HG02943 (cell line): ENCODE measurements around the gene TWNK.
"Not testable (repeated sequence)": the region's sequence is repeated elsewhere in the genome, so short reads cannot be mapped to it uniquely, and the experiment has no call there.

Source experiments
- ATAC-seq: cut with Tn5 transposase; IDR thresholded peaks from one replicate; pipeline ENCODE4 v1.9.1; 2021; ENCODE audit warnings: mild to moderate bottlenecking, low read depth, moderate library complexity; ENCODE audit not compliant: unreplicated experiment

Gene TWNK

DNA sequence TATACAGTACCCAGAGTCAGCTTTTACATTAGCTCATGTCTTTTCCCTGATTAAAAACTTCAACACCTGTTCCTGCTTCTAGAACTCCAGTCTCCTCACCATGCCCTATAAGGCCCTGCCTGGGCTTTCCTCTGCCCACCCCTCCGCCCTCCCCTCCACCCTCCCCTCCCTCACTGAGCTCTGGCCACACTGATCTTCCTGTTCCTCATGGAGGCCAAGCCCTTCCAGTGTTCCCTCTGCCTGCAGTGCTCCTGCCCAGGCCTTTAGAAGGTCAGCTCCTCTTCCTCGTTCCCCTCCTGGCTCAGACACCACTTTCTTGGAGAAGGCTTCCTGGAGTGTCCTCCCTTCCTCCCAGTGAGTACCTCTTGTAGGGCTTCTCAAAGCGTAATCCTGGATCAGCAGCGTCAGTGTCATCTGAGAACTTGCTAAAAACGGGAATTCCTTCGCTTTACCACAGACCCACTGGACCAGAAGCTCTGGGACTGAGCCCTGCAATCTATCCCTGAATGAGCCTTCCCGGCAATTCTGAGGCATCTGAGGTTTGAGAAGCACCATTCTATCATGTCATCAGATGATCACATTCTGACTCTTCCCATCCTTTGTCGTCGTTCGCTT lies 39.9 kb downstream of the TWNK start:
- ATAC-seq, result no peak

DNA sequence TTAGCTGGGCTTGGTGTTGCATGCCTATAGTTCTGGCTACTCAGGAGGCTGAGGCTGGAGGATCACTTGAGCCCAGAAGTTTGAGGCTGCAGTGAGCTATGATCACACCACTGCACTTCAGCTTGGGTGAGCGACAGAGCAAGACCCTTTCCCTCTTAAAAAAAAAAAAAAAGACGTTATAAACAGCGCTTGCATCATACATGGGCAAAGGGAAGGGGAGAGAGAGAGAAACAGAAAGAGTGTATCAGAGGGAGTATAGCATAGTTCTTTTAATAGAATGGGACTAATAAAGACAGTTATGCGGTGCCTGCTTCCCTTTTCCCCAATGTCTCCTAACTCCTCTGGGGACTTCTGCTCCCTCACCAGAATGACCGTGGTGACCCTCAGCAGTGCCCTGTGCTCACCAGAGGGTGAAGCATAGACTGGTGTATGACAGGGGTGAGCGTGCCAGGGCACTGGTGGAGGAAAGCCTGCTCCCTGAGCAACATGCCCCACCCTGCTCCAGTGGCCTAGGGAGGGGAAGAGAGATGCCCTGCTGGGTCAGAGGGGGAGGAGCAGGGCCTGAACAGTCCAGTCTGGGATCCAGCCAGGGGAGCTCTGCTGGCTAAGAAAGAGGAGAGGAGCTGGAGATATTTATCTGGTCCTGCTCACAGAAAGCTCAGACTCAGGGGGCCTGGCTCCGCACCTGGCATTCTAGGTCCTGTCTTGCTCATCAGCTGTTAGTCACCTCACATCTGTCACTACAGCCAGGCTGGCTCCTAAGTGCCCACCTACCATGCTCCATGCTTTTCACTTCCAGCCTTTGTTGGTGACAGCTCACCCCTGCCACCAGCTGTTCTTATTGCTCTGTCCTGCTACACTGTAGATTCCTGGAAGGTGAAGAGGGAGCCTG lies 41.3 kb downstream of the TWNK start:
- ATAC-seq, result no peak

DNA sequence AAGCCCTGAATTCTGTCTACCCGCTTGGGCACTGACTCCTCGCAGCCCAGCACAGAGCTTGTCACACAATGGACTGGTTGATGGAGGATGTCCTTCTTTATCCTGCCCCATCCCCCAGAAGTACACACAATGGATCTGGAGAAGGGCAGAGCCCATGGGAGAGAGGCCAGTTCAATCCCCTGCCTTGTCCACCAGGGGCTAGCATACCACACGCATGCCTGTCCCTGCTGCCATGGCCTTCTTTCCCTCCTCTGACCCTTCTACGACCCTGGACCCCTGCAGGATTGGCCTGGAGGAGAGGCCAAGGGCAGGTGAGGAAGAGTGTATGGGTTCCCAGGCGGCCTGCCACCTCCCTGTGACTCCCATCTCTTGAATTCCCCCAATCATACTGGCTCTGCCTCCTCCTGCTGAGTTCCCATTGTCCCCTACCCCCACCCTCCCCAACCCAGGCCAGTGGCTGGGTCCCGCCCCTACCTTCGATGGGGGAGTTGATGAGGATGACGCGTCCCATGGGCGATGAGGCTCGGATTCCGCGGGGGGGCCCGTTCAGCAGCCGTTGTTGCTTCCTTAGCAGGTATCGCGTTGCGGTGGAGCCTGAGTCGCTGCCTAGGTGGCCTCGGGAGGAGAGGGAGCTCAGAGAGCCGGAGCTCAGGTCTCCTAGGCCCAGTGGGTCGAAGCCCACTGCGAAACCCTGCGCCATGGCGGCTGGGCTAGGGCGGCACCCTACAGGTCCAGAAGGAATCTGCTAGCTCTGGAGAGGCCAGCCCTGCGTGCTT lies 42.4 kb downstream of the TWNK start:
- no peak for ATAC-seq

DNA sequence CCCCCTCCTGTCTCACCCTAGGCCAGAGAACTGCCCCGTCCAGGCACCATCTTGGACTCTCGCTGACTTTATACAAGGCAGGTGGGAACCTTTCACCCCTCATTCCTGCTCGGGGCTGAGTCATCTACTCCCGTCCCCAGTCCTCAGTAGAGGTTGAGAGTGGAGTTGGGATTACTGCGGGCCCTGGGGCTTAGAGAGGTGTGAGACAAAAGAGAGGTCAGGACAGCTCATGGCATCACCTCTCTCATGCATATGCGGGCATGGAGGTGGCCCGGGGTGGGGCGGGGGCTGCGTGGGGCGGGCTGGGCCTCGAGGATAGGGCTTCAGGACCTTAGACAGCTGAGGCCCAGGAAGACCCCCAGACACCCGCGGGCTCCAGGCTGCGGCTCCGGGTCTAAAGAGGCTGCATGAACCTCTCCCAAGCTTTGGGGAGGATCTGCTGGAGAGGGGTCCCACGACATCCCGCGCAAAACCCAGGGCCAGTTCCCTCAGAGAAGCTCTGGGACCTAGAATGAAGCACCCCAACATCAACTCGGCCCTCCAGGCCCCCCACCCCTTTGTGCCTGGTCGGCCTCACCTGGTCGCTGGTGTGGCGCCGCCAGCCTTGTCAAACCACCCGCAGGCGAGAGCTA lies 43.3 kb downstream of the TWNK start:
- ATAC-seq, result no peak

DNA sequence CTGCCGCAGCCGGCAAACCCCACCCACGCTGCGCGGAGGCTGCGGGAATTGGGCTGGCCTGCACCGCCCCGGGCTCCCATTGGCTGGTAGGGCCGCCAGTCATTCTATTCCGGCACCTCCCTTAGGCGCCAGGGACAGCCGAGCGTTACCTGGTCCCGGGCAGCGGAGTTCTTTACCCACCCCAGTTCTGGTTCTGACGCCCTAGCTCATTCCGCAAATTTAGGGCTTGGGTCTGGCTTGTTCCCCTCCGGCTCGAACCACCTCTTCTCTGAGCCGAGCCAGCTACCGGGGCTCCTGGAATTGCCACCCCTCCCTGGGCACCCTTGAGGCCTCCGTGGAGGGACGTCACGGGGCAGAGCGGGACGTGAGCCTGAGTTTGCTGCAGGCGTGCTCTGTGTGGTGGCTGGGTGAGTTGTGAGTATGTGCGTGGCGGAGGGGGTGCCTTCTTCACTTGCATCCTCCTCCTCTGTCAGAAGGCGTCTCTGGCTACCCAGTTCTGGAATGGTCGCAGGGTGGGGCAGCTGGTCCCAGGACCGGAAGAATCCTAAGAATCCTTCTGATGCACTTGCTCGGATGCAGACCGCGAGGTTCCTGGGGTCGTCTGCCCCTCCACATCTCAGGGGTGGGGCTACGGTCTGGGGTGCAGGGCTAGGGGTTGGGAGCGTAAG lies 43.9 kb downstream of the TWNK start, which contains the start of the genes PDZD7 and SFXN3:
TSS of gene PDZD7 (minus strand) at position 2 of the 668 bp plus-strand sequence. CDS start 910 bp downstream, outside the sequence.
TSS of gene SFXN3 (plus strand) at position 107 of the 668 bp plus-strand sequence. CDS start 3,461 bp downstream, outside the sequence.
- peak; percentile 91 for ATAC-seq

DNA sequence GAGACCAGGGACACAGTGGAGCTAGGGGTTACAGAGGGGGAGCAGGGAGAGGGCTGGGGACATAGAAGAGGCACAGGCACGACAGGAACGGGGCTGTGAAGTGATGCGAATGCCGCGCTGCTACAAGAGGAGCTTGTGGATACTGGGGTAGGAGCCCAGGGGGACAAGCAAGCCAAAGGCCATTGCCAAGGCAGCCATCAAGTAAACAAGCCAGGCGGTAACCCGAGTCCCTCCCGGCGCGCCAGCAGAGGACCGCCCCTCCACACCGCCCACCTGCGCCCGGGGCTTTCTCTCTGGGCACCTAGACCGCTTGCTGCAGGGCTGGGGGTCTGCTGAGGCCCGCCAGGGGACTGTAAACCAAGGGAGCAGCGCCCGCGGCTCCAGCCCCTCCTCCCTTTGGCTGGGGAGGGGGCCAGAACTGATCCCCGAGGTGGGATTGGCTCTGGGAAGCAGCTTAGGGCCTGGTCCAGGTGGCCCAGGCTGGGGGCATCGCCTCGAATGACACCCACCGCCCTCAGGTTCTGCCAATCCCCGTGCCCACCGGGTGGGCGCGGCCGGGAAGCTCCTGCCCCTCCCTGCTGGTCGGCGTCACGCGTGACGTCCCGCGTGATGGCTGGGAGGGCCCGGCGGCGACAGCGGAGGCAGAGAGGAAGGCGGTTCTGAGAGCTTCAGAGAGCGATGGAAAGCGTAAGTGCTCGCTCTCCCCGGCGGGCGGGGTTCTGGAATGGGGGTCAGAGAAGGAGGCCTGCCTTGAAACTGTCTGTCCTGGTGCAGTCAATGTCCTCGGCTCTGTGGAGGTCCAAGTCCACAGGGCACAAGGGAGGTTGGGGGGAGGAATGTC lies 44.7 kb downstream of the TWNK start:
- ATAC-seq, result no peak

DNA sequence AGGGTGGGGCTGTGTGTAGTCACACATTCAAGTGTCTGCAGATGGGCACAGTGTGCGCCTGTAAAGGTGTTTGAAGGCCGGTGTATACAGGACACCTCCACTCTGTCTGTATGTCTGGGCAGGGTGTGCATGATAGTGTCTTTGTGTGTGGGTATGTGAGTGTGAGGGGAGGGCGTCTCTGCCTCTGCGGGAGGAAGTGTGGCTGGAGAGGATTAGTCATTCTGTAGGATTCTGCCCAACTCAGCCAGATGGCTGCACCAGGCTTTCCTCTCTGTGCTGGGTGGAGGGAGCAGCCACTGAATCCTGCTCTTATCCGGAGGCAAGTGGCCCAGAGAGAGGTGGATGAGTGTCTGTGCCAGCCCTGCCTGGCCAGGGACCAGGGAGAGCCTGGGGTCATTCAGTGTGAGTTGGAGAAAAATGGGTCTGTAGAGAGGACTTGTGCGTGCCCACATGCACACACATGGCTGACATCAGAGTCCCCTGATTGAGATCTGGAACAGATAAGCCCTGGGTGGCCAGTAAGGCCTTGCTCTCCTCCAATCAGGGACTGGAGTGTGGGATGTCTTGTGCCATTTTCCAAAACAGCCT lies 45.4 kb downstream of the TWNK start:
- ATAC-seq, result no peak

DNA sequence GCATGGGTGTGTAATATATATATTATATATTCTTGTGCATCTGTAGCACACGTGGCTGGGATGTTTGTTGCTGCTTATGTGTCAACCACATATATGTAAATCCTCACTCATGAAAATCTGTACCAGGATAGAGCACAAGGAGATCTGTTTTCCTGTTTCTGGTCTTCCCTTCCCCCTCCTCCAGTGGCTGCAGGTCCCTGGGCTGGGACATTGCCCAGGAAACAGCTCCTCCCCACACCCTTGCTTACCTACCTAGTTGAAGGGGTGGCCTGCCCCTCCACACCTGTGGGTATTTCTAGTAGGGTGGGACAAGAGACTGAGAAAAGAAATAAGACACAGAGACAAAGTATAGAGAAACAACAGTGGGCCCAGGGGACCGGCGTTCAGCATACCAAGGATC lies 45.9 kb downstream of the TWNK start:
- ATAC-seq, result no peak

DNA sequence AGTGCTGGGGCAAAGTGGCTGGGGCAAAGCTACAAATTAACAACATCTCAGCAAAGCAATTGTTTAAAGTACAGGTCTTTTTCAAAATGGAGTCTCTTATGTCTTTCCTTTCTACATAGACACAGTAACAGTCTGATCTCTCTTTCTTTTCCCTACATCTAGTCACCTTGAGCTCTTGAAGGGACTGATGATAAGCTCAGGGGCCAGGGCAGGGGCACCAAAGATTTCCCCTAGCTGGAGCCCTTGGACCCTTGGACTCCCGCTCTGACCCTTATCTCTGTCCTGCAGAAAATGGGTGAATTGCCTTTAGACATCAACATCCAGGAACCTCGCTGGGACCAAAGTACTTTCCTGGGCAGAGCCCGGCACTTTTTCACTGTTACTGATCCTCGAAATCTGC lies 47.1 kb downstream of the TWNK start:
- not testable (repeated sequence) for ATAC-seq

DNA sequence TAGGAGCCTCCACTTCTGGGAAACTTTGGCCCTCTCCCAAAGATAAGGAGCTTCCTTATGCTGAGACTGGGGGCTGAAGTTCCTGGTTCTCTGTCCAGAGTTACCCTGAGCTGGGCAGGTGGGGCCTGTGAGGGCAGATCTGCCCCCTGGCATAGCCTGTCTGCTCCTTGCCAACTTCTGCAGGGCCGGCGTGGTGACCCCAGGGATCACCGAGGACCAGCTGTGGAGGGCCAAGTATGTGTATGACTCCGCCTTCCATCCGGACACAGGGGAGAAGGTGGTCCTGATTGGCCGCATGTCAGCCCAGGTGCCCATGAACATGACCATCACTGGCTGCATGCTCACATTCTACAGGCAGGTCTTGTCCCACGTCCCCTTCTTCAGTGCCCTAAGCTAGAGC lies 48.0 kb downstream of the TWNK start:
- no peak for ATAC-seq

DNA sequence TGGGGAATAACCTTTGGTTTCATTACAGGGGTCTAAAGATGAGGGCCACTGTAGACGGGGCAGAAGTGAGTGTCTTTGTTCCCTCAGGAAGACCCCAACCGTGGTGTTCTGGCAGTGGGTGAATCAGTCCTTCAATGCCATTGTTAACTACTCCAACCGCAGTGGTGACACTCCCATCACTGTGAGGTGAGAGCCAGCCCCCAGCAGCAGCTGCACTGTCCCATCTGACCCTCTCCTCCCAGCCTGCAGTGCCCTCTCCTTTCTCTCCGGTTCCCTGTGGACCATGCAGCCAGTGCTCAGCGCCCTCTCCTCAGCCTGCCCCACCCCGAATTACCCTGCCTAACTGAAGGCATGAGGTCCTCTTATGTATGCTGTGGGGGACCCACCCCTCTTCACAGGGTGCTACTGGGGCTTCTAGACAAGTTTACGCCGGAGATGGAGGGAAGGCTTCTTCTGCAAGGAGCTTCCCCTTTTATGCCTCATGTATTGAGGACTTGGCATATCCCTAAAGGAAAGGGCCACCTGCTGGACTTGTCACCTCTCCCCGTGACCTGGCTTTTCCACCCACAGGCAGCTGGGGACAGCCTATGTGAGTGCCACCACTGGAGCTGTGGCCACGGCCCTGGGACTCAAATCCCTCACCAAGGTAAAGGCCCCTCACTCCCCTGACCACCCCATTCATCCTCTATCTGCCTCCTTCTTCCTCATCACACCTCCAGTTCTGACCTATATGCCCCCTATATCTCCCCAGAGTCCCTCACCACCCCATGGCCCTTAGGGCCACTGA lies 48.8 kb downstream of the TWNK start:
- no peak for ATAC-seq

DNA sequence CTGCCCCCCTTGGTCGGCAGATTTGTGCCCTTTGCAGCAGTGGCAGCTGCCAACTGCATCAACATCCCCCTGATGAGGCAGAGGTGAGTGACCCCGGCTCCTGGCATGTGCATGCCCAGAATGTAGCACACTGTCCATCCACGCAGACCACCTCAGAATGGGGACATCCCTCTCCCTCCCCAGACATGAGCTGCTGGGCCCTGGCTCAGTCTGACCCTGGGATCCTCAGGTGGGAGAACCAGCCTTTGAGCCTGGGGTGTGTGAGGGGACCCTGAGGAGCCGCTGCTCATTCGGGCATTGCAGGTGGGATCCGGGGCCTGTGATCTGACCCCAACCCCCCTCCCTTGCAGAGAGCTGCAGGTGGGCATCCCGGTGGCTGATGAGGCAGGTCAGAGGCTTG lies 49.4 kb downstream of the TWNK start:
- no peak for ATAC-seq

DNA sequence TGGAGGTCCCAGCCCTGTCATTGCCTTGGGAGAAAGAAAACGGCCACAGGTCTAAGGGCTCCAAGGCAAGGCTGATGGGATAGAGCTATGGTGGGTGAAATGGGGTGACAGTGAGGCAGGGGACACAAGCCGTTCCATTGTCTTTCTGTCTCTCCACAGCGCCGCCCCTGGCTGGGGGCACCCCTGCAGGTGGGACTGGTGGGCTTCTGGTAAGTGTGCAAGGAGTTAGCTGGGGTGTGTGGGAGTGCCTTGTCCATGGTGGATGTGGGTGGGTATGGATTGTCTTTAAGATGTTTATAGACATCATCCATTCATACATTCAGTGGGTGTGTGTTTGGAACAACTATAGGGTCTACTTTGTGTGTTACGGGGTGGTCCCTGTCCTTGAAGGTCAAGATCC lies 51.1 kb downstream of the TWNK start:
- no peak for ATAC-seq

DNA sequence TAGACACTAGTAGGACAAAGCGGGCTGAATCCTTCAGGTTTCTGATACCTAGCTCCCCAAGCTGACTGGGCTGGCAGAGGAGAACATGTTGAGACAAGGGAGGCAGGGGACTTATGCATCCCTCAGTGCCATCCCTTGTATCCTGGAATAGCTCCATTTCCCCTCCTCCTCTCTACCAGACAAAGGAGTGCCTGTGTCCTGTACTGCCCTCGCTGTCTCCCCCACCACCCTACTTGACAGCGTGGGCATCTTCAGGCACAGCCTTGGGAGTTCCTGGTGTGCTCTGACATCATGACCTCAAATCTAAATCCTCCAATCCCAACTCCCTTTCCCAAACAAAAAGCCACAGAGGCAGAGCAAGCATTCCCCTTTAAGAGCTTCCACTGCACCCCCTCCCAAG lies 52.7 kb downstream of the TWNK start:
- no peak for ATAC-seq

DNA sequence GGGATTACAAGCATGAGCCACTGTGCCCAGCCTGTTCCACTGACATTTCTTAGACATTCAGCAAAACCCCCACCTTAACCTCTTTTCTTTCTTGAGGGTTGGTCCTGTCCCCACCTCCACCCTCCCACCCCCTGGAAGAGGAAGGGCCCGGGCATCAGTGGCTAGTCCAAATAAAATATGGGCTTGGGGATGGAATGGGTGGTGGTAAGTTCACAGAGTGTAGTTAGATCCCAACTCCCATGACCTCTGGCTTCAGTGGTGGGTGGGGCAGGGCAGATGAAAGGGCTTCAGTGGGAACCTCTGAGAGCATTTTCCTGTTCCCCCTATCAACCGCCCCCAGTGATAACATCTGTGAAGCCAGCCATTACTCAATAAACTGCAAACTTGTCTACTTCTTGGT lies 53.5 kb downstream of the TWNK start:
- ATAC-seq, result no peak

DNA sequence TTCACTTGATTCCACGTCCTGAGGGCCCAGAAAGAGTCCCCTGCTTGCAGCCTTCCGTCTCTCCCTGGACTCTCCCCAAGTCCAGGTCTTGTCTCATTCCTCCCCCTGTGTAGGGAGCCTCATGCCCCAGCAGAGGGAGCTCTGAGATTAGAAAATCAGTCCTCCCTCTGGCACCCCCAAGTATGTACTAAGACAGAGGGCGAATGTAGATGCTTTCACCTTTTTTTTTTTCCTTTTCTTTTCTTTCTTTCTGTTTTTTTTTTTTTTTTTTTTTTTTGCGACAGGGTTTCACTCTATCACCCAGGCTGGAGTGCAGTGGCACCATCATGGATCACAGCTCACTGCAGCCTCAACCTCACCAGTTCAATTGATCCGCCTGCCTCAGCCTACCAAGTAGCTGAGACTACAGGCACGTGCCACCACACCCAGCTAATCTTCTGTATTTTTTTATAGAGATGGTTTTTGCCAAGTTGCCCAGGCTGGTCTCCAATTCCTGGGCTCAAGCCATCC lies 54.0 kb downstream of the TWNK start:
- ATAC-seq, result peak; percentile 60

DNA sequence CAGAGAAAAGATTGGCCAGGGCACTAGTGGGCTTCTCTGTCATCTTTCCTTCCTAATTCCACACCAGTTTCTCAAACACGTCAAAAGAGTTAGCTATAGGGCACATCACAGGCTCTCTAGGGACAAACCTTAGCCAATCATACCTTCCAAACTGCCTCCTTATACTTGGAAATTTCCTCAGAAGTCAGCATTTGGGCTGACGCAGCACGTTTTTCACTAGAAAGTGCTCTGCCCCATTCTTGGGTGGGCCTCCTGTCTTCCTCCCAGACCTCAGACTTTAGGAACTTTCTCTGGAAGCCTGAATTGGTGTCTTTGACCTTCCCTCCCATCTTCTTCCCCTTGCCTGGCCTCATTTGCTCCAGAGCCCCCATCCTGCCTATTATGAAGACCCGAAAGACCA lies 54.8 kb downstream of the TWNK start:
- ATAC-seq, result no peak
